Measurements from ENCODE around the gene EFHC1.

The EFHC1 gene

DNA sequence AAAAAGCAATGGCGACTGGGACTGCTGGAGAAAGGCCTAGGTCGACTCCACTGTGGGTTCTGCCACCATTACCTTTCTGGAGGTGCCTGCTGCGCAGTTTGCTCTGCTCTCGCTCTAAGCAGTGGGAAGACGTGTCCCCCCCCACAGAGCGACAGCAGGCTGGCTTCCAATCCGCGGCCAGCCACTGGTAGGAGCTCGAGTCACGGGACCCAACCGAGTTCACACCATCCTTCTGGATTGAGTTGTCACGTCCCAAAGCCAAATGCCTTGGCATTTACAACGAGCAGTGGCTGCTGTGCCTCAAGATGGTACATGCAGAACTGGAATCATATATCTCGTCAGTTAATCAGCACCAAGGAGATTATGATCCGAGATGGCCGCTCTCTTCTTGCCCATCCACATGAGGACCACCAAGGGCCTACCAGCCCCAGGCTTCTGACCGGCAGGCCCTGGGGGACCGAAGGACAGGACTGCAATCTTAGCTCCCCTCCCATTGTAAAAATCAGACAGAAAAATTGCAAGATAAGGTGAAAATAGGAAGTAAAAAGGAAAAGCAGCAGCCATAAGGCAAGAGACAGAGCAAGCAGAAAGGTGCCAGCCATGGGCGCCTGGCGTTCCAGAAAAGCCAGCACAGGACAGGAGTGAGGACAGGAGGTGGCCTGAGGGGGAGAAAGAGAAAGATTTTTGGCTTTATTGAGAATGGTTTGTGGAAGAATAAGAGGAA, 82.3 kb downstream of the EFHC1 start:
- DNase-seq, result no peak

DNA sequence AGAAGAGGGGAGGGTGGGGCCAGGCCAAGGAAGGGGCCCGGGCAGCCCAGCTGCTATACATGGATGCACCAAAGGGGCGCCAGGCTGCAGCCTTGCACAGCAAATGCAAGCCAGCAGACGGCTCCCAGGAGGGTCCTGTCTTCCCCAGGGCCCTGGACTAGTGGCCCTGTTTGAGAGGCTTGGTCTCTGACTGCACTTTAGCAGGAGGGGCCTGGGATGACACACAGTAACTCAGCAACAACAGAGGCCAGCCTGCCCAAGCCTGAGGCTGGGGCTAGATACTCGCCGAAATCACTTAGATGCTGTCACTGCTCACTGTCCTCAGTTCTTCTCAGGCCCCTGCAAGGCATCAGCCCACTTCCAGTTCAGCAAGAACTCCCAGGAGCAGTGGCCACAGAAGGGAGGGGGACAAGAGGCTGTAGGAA, 83.2 kb downstream of the EFHC1 start:
- no peak for DNase-seq

GRCh38 chr6:52503851-52504781, 84.0 kb downstream of the EFHC1 start:
- DNase-seq, result peak in 3 of 58 donors; percentile 23 to 42 (median 33)

DNA sequence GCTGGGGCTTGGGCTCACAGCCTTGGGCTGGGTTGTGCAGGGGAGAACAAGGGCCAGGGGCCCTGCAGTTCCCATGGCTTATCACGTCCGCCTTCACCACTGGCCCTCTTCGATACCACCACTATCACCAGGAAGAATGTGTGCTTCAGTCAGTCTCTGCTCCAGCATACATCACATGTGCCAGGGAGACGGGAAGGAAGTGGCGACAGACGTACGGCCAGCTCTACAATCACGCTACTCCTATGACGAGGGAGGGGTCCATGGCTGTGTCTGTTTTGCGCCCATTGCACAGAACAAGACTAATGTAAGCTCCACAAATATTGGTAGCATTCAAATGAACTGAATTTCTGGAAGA, 84.6 kb downstream of the EFHC1 start:
- DNase-seq, result no peak

DNA sequence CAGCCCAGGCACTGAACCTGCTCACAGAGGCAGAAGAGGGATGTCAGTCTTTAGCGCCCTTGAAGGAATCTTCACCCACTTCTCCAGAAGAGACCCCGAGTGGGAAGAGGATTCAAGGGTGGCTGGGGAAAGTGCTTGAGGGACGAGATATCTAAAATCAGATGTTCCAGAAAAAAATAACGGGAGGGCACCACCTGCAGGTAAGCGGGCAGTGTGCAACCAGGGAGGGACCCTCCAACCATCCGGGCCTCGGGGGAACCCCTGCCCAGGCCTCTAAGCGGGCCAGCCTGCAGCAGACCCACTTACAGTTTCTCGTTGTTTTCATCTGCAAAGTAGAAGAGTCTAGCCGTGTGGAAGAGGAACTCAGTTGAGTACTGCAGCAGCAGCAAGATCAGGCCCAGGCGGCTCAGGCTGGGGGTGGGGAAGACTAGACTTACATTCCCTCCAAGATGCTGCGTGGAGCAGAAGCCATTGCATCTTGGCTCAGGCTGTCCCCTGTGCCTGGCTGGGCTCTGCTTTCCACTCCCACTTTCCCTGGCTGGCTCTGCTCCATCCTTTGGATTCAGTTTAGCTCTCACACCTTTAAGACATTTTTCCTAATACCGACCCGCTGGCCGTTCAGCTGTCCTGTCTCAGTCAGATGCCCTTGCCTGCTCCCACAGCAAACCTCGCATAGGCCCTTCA, 85.7 kb downstream of the EFHC1 start:
- DNase-seq, result peak in 1 of 58 donors; percentile 7

GRCh38 chr6:52506476-52506875, 86.3 kb downstream of the EFHC1 start:
- no peak for DNase-seq

DNA sequence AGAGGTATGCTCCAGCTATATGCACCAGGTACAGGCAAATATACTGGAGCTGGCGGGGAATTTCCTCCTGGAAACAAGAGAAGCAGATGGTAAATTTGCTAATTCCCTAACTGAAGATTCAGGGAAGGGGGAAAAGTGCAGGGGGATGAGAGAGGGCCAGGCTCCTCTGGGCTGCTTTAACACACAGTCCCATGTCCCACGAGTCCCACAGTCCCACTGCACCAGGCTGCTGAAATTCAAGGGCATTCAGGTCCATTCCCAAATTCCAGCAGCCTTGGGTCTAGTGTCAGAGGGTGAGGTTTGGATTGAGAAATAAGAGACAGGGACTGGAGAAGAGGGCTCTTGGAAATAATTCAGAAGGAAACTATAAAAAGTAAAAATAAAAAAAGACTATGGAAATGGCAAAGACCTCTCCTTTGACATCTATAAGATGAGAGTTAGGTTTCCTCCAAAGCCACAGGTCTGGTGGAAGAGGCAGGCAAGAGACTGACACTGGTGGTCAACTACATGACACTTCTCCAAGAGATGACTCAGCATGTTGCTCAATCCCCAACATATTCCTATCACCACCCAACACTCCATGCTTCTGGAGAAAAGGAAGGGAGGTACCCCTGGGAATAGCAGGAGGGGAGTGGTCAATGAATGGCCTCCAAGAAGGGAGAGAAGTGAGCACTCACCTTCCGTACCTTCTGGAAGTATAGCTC, 87.6 kb downstream of the EFHC1 start:
- no peak for DNase-seq

- DNase-seq, result no peak
These were observed 88.2 kb downstream of the EFHC1 start for GRCh38 chr6:52508261-52508739.

GRCh38 chr6:52509281-52510212, 89.4 kb downstream of the EFHC1 start:
- DNase-seq, result no peak

DNA sequence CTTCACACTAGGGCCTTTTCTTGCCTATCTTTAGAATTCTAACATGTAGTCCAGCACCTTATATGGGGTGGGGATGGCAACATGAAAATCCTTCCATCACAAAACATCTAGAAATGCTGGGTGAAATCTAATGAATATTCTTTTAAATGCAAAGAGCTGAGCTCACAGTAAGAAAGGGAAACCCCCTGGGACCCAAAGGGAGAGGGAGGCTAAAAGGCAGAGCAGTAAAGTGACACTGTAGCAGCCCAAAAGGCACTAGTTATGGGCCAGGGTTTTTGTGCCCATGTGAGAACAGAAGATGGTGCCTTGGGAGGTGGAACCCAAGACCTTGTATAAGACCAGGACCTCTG, 90.0 kb downstream of the EFHC1 start:
- no peak for DNase-seq

DNA sequence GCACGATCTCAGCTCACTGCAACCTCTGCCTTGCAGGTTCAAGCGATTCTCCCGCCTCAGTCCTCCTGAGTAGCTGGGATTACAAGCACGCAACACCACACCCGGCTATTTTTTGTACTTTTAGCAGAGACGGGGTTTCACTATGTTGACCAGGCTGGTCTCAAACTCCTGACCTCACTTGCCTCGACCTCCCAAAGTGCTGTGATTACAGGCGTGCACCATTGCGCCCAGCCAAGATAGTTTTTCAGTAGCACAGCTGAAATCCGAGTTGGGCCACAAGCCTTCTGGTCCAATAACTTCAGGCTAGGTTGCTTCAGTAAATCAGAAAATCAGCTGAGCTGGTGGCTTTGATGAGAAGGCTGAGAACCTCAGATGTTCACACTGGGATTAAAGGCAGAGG, 91.0 kb downstream of the EFHC1 start:
- no peak for DNase-seq

GRCh38 chr6:52511572-52512151, 91.5 kb downstream of the EFHC1 start:
- no peak for DNase-seq

GRCh38 chr6:52512199-52512598, 92.1 kb downstream of the EFHC1 start:
- DNase-seq, result peak in 1 of 58 donors; percentile 11

DNA sequence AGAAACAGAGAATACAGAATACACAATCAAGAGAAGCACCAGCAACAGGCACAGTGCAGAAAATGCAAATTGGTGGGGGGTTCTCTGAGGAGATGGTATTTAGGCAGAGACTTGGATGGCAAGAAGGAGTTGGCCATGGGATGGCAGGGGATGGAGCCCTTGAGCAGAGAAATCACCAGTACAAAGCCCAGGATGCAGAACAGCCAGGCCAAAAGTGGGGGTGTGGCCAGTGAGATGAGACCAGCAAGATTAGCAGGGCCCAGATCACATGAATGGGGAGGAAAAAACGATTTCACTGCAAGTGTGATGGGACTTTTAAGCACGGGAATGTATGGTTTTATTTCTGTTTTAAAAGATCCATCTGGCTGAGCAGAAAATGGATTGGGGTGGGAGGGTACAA, 93.3 kb downstream of the EFHC1 start:
- DNase-seq, result peak in 1 of 58 donors; percentile 18

DNA sequence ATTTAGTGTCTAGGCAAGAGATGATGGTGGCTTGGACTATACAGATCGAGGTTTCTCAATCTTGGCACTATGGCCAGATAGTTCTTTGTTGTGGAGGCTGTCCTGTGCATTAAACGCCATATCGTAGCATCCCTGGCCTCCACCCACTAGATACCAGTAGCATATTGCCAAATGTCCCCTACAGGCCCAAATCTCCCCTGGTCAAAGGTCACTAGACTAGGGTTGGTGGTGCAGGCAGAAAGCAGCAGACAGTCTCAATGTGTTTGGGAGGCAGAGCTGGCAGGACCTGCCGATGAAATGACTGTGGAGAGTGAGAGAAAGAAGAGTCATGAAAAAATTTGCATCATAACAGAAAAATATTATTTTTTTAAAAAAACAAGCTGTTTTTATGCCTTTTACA, 93.8 kb downstream of the EFHC1 start:
- no peak for DNase-seq

DNA sequence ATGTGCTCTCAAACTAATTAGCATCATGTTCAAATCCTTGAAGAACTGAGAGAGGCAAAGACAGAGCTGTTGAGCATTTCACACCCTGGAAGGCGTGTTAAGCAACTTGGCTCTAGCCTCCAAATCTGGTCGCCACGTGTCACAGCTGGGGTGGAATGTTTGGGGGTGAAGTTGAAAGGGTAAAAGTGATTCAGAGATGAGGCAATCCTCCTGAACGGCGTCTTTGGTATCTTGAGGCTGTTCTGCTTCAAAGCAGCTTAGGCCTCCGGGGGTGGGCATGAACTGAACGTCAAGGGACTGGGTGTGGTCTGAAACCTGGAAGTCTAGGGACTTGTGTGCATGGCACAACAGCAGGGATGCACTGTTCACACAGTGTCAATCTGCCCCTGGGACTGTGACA, 94.4 kb downstream of the EFHC1 start:
- no peak for DNase-seq

DNA sequence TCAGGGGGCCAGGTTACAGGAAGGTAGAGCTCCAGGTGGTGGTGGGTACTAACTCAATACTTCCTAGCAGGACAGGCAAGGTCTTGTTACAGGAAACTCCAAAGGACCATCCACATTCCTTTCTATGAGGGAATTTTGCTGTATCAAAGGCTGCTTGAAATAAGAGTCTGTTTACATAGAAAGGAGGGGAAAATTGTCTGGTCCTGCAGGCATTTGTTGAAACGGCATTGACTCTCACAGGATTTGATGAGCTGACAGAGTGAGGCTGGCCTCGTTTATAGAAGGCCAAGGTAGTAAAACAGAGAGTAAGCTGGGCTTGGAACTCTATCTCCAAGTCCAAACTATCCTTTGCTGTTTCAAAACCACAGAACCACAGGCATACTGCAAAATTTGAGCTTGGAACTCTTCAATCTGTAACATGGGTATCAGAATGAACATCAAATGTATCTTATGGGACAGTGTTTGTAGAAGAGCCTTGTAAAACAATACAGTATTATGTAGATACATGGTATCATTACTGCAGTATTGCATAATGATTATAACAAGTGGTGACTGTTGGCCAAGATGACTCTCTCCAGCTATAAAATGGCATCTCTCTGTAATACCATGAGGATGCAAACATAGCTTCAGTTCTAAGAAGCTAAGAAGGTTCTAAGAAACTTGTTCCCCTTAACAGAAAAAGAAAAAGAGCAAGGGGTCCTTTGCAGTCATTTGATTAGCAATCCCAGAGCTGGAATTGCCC, 95.2 kb downstream of the EFHC1 start:
- DNase-seq, result no peak

DNA sequence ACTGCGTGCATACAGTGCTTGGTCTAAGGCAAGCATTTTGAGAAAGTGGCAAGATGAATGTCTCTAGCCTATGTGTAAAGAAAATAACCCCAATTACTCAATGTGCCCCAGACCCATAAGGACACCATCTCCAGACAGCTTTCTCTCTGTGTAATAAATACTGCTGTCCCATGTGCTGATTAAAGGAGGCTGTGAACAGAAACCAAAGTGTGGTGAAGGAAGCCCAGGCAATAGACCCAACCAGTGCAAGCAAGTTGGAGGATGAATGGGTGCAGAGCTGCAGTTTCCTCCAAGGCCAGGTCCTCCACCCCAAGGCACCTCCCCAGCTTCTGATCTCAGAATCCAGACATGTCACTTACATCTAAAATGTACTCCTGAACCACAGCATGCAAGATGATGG, 96.1 kb downstream of the EFHC1 start:
- no peak for DNase-seq

GRCh38 chr6:52516943-52517342, 96.8 kb downstream of the EFHC1 start:
- DNase-seq, result no peak
